ENCODE results near the gene NUP54.

Gene NUP54

GRCh38 chr4:76144546-76144945 lies 3.7 kb downstream of the NUP54 start:
- no peak for DNase-seq (ENCODE audit: low read depth)

- DNase-seq (ENCODE audit: low read depth): no peak
Observed at GRCh38 chr4:76141241-76141640, 7.0 kb downstream of the NUP54 start.

DNA sequence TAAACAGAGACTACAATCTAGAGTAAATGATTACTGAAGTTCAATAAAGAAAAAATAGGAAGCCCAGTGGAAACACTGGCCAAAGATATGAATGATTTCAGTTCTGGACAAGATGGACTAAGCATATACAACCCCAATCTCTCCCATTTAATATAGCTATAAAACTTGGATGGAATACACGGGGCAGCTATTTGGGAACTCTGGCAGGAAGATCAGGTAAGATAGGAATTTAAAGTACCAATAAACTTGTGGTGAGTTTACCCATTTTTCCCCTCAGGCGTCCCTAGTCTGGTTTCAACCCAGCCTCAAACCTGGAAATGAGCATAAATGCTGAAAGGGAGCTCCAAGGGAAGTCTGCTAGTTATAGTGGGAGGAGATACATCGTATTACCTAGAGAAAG lies 20.4 kb downstream of the NUP54 start:
- DNase-seq (ENCODE audit: low read depth): no peak

GRCh38 chr4:76125816-76126215 lies 22.4 kb downstream of the NUP54 start:
- no peak for DNase-seq (ENCODE audit: low read depth)

DNA sequence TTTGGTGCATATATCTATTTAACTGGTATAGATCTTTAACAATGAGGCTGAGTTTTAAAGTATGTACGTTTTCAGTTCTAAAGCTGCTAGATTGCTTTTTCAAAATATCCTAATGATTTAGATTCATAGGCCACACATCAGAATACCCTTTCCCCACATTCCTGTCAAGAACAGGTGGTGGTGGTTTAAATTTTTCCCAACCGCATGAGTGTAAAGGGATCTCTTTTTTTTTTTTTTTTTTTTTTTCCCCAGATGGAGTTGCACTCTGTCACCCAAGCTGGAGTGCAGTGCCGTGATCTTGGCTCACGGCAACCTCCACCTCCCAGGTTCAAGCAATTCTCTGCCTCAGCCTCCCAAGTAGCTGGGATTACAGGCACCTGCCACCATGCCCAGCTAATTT lies 28.0 kb downstream of the NUP54 start:
- DNase-seq (ENCODE audit: low read depth): no peak

GRCh38 chr4:76117536-76117935 lies 30.7 kb downstream of the NUP54 start:
- no peak for DNase-seq (ENCODE audit: low read depth)

DNA sequence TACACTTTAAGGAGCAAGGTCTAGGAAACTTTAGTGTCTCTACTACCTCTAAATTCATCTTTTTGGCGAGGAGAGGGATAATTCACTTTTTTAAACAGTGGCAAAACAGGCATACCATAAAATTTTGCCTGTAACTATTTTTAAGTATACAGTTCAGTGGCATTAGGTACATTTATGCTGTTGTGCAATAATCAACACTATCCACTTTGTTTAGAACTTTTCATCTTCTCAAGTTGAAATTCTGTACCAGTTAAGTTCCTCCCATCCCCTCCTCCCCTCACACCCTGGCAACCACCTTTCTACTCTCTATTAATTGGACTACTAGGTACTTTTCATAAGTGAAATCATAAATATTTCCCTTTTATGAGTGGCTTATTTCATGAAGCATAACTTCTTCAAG lies 31.4 kb downstream of the NUP54 start:
- DNase-seq (ENCODE audit: low read depth): no peak

GRCh38 chr4:76108467-76109181 lies 39.6 kb downstream of the NUP54 start:
- no peak for DNase-seq (ENCODE audit: low read depth)

DNA sequence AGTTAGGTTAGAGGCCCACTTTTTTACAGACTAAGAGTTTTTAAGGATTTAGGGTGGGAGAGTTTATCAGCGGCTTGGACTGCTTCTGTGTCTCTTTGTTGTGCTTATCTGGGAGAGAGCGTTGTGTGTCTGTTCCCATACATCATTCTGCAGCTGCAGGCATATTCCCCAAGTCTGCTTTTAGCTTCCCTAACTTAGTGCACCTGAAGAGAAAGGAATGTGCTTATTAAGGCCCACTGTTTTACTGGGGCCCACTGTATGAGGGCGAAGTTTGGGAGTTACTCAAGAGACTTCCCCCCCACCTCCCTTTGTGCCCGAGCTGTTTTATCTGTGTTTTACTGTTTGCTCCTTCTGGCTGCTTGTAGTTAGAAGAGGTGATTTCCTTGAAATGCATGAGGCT lies 41.8 kb downstream of the NUP54 start:
- DNase-seq (ENCODE audit: low read depth): no peak

- no peak for DNase-seq (ENCODE audit: low read depth)
Observed at GRCh38 chr4:76105652-76106051, 42.5 kb downstream of the NUP54 start.

DNA sequence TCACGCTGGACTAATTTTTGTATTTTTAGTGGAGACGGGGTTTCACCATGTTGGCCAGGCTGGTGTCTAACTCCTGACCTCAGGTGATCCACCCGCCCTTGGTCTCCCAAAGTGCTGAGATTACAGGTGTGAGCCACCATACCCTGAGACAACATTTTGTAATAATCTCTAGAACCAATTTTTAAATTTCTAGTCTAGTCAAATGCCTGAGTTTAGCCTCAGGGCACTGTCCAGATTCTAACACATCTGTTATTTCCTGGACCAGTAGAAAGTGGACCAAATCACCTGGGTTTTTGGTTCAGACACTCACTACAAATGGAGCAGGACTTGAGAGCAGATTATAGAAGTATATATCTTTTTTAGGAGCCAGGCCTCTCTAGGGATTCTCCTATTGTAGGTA lies 52.1 kb downstream of the NUP54 start:
- no peak for DNase-seq (ENCODE audit: low read depth)

GRCh38 chr4:76095568-76095967 lies 52.6 kb downstream of the NUP54 start:
- DNase-seq (ENCODE audit: low read depth): no peak

DNA sequence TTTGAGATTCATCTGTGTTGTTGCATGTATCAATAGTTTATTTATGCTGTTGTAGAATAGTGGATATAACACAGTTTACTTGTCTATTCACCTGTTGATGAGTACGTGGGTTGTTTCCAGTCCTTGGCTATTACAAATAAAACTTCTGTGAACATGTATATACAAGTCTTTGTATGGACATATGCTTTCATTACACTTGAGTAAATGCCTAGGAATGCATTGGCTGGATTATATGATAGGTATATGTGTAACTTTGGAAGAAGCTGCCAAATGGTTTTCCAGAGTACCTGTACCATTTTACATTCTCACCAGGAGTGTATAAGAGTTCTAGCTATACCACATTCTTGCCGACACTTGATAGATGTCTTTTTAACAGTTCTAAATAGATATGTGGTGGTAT lies 57.1 kb downstream of the NUP54 start:
- no peak for DNase-seq (ENCODE audit: low read depth)

GRCh38 chr4:76090241-76090691 lies 57.9 kb downstream of the NUP54 start:
- no peak for DNase-seq (ENCODE audit: low read depth)

- no peak for DNase-seq (ENCODE audit: low read depth)
Observed at GRCh38 chr4:76088719-76089118, 59.5 kb downstream of the NUP54 start.

- DNase-seq (ENCODE audit: low read depth): no peak
Observed at GRCh38 chr4:76087007-76087769, 61.0 kb downstream of the NUP54 start.

- no peak for DNase-seq (ENCODE audit: low read depth)
Observed at GRCh38 chr4:76084542-76084941, 63.7 kb downstream of the NUP54 start.

DNA sequence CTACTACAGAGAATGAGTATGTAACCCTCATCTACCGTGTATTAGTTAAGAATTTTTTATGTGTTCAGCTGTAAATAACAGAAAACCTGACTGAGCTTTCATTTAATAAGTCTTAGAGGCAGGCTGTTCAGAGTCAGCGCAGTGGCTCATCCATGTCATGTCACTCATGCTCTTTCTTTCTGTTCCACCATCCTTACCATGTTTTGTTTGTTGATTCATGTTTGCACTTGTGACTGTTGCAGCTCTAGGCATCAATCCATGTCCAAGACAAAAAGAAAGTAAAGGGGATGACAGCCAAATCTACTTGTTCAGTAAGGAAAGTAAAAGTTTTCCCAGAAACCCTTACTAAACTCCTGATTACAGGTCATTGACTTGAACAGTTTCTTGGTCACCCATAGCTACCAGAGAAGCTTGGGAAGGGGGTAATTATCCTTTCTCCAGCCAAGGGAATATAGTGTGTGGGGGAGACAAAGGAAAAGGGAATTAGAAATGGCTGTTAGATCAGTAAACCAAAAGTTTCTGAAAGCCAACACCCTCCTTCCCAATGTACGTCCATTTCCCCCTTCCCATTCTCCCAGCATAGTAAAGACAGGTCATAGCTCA lies 64.7 kb downstream of the NUP54 start:
- DNase-seq (ENCODE audit: low read depth): no peak

GRCh38 chr4:76078033-76078613 lies 70.1 kb downstream of the NUP54 start:
- no peak for DNase-seq (ENCODE audit: low read depth)

DNA sequence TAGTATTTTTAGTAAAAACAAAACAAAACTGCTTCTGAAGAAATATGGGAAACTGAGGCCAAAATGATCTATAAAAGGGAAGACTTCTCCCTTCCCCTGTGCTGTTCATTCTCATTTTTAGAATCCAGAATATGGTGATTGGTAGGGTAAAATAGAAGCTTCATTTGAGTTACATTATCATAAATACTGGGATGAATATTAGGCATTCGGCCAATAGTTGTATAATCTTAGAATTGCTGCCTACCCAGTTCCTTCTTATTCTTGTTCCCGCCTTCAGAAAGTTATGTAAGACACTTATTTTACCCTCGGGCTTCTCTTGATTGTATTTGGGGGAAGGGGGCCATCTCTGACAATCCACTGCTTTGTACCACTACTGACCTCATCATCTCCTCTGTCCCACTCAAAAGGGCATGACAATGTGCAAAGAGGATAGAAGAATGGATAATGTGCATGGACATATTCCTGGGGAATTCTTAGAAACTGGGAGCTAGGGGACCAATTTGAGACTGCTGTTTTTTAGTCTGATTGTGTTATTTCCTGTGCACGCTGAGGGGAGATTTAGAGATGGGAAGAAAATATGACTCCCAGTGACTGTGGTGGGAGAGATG lies 73.1 kb downstream of the NUP54 start:
- no peak for DNase-seq (ENCODE audit: low read depth)

- no peak for DNase-seq (ENCODE audit: low read depth)
Observed at GRCh38 chr4:76074468-76074867, 73.7 kb downstream of the NUP54 start, which contains the start of gene ART3. Gene ART3, plus strand, starts transcription at chr4:76074709. Its CDS starts 1,181 bp downstream, at chr4:76075890.

- DNase-seq (ENCODE audit: low read depth): no peak
Observed at GRCh38 chr4:76072760-76073159, 75.4 kb downstream of the NUP54 start.
